Esophagus mucosa (tissue), 1 donor: ENCODE results near the gene OTOF. TPM values are rescaled to one million over a fixed set of nuclear protein-coding genes. Genes with fewer than 3 reads are reported as not detected.
A peak's percentile ranks its signal among the peaks of the same experiment; 100 is the strongest.

Source experiments
- ATAC-seq: fragments of 200-7000 bp; cut with Tn5 transposase; one replicate; pipeline ENCODE4 v1.9.1; 2020
- total RNA-seq: library from RNA; stranded (reverse); gene quantifications from one replicate; pipeline ENCODE4 v1.2.4, GENCODE V29; 2023
- donor health status: DM: yes; HTN: yes; CAD: no.

OTOF gene
- total RNA-seq, 1 donor from 2014 or later = not detected

GRCh38 chr2:26464390-26465265 lies 13.3 kb downstream of the OTOF start:
- ATAC-seq = no peak

GRCh38 chr2:26463244-26464192 lies 14.4 kb downstream of the OTOF start:
- ATAC-seq = no peak

DNA sequence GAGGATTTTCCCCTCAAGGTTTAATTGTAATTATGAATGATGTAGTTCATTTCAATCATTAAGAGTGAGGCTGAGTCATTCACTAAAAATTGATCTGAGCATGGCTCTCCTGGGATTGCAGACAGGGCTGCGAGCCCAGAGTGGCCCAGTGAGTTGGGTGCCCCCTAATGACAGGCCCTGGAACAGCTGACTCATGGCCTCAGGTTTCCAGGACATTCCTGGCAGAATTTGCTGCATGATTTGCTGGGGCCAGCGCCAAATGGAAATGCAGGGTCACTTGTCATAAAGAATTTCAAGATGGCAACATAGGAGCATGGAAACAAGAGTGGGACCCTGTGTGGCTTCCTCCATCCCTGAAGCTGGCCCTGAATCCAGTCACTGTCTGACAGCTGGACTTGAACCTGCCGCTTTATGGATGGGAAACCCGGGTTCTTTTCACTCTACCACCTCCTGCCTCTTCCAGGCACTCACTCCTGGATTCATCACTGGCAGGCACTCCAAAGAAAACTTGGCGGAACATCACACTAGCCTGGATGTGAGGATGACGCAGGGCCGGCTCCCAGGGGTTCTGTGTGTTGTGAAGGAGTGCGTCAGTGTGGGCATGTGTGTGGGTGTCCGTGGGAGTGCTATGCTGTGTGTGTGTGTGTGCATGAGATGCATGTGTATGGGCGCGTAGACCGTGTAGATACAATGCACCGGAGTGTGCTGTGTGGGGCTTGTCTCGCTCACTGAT lies 15.2 kb downstream of the OTOF start:
- ATAC-seq = peak; percentile 53

DNA sequence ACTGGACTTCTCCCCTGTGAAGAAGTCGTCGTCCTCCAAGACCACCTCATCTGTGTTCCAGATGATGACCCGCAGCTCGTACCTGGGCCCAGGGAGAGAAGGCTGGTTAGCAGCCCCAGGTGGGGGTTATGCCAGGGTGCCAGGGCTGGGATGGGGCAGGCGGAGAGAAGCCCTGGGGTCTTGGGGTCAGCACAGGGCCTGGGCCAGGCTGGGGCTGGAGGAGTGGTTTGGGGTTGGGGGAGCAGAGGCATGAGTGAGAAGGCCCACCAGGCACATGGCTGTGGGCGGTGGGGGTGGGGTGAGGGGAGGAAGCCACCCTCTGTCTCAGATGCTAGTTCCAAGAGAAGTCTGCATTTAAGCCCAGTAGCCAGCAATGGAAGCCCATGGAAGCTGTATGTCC lies 15.8 kb downstream of the OTOF start:
- ATAC-seq = no peak

GRCh38 chr2:26461601-26462023 lies 16.3 kb downstream of the OTOF start:
- no peak for ATAC-seq

DNA sequence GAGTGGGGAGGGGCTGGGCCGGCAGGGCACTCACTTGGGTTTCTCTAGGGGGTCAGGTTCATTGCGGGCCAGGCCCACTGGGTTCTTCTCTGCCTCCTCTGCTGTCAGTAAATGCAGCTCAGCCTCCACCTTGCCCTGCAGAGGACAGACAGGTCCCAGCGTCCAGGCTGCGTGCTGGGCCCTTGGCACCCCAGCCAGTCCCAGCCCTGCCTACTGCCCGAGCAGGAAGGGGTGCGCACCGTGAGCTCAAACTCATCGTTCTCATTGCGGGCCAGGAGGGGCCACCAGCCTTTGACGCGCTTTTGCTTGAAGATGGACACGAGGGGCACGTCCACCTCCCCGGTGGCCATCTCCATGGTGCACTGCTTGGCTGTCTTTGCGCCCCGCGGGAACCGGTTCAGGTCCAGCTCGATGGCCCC lies 17.3 kb downstream of the OTOF start:
- ATAC-seq = no peak

- ATAC-seq = no peak
These were observed 17.8 kb downstream of the OTOF start for GRCh38 chr2:26459991-26460612.

GRCh38 chr2:26458365-26459042 lies 19.4 kb downstream of the OTOF start:
- ATAC-seq = no peak

- no peak for ATAC-seq
These were observed 20.1 kb downstream of the OTOF start for GRCh38 chr2:26457695-26458364.

GRCh38 chr2:26457251-26457666 lies 20.7 kb downstream of the OTOF start:
- ATAC-seq = no peak

DNA sequence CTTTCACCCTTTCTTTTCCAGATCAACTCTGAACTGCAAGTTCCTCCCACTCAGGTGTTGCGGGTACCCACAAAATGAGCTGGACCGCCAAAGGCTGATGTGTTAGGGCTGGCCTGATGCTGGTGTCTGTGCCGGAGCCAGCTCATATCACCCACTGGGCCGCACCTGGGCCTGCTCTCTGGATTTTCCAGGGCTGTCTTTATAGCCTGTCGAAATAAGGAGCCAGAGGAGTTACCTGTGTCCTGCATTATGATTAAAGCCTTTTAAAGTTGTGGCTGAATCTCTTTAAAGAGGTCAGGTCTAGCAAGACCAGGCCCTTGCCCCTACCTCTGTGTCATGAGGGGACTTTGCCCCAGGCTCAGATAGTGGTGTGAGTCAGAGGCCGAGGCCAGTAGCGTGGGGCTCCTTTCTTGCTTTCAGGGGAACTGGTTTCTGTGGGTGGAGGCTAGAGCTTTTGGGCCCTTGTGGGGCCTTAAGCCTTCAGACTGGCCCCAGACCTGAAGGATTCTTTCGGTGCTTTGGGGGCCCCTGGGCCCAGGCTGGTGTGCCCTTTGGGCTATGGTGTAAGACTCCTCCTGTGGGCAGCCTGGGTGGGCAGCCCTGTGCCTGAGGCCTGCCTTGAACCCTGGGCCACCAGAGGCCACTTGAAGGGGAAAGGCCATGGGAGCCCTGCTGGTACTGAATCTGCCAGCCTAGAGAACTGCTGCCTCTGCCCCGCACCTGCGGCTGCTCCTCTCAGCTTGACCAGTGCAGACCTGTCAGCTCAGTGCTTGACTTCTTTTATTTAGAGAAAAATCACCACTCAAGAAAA lies 21.3 kb downstream of the OTOF start:
- ATAC-seq = peak; percentile 21

DNA sequence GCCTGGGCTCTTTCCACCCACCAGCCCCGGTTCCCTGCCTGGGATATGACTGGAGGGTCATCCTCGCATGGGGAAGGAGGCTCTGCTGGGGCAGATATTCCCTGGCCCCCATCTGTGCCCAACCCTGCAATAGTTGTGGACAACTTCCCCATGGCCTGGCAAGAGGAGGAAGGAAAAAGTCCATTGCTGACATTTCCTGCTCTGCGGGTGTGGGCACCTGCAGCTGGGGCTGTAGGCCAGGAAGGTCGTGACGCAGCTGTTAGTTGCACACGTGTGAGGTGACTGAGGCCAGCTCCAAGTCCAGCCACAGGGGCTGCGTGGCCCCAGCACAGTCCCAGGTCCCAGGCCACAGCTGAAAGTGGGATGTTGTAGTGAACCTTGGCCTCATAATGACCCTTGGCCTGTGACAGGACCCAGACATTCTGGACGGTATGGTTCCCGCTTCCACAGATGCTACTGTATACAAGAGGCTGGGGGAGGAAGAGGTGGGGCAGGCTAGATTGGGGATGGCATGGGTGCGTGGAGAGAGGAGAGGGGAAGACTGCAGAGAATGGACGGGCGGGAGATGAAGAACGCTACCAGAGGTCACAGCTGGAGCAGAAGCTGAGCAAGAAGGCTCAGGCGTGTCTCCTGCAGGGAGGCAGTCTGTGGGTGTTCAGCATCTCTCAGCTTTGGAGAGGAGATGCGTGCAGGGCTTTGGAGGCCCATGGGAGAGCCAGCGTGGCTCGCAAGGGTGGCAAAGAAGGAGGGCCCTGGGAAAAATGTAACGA lies 22.1 kb downstream of the OTOF start:
- peak; percentile 61 for ATAC-seq

GRCh38 chr2:26455037-26455669 lies 22.8 kb downstream of the OTOF start:
- peak; percentile 10 for ATAC-seq

DNA sequence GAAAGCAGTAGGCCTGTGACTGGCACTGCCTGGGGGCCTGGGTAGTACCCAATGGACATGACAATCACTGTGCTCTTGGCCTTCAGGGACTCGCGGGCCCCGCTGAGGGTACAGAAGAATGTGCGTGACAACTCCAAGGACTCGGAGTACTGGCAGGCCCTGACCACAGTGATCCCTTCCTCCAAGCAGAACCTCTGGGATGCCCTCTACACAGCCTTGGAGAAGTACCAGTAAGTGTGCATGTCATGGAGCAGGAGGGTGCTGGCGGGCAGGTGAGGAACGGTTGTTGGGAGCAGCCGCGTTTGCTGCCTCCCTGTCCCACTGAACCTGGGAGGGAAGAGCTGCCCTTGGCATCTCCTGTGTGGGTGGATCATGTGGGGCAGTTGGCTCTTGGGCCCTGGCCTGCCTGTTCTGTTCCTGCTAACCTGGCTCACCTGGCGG lies 23.3 kb downstream of the OTOF start:
- ATAC-seq = no peak

GRCh38 chr2:26453421-26454329 lies 24.2 kb downstream of the OTOF start:
- no peak for ATAC-seq

GRCh38 chr2:26451700-26452099 lies 26.2 kb downstream of the OTOF start:
- no peak for ATAC-seq

DNA sequence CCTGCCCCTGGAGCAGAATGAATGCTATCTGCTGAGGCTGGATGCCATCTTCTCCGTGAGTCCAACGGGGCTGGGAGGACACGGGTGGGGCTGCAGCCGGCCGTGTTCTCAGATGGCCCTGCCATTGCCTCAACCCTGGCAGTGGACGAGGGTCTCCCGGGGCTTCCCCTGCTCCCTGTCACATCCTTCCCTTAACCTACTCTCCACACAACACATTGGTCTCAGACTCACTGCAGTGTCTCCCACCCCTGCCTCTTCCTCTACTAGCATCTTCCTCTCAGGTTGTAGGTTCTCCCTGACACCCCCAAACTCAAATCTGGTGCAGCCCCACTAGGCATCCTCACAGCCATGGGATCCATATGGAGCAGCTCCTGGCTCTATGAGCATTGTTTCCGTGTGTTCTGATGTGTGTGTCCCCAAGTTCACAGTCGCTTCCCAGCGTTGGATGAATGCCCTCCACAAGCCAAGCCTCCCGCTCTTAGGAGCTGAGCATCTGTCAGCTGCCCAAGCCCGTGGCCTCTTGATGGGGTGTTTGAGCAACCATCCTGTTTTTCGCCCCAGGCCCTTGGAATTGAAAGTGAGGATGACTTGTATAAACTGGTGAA lies 27.8 kb downstream of the OTOF start:
- no peak for ATAC-seq
